ENCODE results near the gene TWF1.
"Not testable (repeated sequence)": the region's sequence is repeated elsewhere in the genome, so short reads cannot be mapped to it uniquely, and the experiment has no call there.

TWF1 gene

DNA sequence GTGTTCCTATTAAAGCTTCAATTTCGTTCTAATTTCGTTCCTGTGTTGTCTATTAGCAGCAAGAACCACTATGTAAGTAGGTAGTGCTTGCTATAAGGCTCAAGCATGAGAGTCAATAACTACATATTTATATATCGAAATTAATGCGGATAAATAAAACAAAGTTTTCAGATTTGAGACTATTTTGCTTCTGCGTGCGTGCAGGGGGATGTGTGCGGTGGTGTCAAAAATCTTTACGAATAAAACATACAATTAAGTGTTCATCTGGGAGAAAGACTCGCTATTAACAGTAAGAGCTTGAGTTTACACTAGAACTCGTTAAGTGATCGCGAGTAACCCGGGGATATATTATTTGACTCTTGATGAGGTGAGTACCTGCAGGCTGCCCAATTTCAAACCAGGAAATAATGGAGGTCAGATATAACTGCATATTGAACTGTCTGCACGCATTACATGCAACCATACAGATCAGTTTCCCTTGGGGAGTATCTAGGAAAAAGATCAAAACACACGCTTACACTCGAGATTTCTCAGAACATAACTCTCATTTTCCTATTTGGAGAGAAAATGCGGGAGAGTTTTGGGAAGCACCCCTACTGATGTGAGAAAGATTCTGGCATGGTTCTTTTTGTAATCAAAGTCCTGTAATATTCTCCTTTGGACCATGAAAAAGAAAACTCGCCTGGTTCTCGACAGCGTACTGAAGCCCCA, 813 bp downstream of the TWF1 start:
- no peak for DNase-seq (ENCODE audit: low read depth)

DNA sequence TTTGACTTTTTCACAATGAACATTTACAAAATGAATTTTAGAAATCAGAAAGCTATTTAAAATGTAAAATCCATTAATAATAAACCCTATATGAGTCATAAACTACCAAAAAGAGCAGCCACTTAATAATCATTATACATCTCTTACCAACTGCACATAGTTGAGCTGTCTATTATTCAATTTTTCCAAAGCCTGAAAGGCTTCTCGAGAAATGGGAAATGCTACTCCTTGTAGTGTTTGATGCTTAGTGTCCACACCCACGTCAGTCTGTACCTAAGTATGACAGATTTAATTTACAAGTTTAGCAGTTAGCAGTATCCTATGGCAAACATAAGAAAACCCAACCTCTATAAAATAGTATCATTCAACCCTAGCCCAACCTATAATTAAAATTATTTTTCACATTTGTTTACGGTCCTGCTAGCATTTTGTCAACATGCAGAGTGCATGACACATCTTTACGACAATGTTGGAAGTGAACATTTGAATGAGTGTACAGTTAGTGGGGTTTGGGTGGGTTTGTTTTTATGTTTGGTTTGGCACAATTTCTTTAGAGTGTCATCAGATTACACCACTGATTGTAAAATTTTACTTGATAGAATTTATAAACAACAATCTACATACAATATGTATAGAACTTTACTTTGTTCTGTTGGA, 8.4 kb downstream of the TWF1 start:
- DNase-seq (ENCODE audit: low read depth): no peak

DNA sequence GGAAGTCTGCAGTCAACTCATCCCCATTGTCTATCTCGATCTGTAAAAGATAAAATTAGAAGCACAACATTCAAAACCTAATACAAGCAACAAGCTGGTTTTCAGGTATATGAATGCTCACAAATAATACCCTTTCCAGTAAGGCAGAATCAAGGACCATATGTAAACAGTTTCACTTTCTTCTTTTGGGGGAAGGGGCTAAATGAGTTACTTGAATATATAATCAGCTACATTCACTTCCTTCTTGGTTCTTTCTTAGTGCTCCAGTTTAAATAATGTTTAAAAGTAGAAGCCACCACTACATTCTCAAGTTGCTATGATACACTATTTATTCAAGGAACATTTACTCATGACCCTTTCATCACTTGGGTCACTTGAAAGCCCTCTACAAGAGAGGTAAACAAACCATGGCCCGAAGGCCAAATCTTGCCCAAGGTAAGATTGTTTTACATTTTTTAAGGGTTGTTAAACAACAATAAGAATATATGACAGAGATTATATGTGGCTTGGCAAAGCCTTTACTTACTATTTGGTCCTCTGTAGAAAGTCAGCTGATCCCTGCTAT, 10.3 kb downstream of the TWF1 start:
- no peak for DNase-seq (ENCODE audit: low read depth)

DNA sequence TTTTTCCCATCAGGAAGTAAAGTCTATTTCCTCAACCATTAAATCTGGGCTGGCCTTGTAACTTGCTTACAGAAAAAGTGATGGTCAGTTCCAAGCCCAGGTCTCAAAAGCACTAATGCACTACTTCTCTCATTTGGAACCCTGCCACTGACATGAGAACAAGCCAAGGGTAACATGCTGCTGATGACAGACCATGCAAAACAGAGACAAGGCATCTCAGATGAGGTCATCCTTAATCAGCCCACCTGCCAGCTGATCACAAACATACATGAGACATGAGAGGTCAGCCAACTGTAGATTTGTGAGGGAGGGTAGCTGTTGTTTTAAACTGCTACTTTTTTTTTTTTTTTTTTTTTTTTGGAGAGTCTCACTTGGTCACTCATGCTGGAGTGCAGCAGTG, 16.2 kb downstream of the TWF1 start:
- no peak for DNase-seq (ENCODE audit: low read depth)

DNA sequence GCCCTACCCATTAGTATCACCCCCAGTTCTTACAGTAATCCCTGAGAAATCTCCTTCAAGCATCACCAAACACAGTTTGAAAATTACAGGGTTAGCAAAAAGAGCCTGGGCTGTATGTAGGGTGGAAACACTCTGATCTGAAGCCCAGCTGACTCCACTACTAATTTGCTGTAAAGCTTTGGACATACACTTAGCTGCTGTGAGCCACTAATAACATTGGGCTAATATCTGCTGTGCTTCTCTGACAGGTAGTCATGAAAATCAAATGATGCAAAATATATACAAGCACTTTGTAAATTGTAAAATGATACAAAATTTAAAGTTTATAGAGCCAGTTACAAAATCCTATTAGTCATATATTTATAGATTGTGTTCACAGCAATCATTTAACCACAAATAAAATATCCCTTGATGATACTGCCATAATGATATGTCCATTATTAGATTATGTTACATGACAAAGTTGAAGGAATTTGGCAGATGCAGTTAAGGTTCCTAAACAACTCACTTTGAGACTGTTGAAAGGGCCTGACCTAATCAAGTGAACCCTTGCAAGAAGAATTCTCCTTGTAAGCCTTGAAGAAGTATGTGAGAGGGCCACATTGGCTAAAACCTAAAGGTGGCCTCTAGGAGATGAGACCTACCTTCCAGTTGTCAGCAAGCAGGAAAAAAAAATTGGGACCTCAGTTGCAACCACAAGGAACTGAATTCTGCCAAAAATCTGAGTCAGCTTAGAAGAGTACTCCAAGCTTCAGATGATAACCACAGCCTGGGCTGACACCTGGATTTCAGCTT, 19.0 kb downstream of the TWF1 start:
- DNase-seq (ENCODE audit: low read depth): no peak

DNA sequence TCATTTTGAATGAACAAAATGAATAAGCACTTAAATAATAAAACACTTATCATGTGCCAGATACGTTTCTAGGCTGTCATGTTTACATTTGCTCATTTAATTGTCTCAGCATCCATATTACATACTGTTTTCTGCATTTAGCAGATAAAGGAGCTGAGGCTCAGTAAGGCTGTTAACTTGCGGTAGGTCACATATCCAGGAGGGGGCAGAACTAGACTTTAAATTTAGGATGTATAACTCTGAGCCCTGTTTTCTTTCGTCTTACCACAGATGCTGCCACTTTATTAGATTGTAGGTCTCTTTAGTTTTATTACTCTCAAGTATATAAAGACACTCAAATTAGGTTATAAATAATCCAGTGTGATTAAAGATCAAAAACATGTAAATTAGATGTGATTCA, 29.6 kb downstream of the TWF1 start:
- DNase-seq (ENCODE audit: low read depth): no peak

DNA sequence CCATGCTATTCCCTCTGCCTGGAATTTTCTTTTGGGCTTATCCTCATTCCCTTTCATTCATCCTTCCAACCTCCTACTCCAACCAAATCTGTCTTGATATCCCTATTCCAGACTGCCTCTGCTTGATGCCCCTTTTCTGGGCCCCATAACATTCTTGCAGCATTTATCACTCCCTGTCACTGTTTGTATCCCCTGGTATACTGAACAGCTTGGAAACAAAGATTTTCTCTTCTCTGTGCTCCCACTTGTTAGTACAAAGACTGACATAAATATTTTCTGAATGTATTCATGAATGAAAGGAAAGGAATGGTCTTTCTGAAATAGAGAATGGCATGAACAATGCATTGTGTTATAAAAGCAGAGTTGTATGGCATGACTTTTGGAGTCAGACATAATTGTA, 39.8 kb downstream of the TWF1 start:
- DNase-seq (ENCODE audit: low read depth): no peak

DNA sequence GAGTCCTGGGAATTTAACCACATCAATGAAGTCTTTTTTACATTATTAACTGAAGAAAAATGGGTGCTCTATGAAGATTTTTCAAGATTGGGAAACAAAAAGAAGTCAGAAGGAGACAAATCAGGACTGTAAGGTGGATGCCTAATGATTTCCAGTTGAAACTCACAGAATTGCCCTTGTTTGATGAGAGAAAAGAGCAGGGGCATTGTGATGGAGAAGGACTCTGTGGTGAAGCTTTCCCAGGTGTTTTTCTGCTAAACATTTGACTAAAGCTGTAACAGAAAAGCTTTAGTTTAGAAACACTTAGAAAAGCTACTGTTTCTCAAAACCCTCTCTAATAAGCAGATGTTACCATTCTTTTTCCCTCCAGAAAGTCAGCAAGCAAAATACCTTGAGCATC, 41.6 kb downstream of the TWF1 start:
- no peak for DNase-seq (ENCODE audit: low read depth)

DNA sequence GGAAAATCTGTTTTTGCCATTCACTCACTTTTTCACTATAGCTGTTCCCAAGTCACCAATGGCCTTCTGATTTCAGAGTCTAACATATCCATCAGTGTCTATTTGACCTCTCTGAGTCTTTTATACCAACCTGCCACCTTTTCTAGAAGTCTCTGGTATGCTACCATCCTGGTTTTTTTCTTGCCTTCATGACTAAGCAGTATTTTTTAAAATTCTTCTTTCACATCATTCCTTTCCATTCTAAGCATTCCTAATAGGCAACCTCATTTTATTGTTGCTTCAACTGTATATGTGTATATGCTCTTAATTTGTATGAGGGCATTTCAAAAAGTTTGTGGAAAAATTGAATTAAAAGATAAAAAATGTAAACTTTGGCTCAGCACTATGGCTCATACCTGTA, 42.3 kb downstream of the TWF1 start:
- DNase-seq (ENCODE audit: low read depth): no peak

DNA sequence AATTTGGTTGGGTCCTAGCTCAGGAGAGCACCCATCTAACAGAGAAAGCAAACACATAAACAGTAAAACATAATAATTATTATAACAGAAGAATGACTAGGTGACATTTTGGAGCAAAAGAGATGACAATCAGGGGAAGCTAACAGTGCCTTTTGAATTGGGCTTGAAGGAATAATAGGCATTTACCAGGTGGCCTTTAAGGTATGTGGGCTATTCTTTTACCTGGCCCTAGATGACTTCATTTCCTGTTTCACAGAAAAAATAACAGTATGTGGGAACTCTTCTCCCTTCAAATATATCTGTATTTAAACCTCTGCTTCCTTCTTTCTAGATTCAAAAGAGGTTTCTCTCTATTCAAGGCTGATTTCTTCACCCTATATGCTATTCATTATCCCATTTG, 43.5 kb downstream of the TWF1 start:
- no peak for DNase-seq (ENCODE audit: low read depth)

DNA sequence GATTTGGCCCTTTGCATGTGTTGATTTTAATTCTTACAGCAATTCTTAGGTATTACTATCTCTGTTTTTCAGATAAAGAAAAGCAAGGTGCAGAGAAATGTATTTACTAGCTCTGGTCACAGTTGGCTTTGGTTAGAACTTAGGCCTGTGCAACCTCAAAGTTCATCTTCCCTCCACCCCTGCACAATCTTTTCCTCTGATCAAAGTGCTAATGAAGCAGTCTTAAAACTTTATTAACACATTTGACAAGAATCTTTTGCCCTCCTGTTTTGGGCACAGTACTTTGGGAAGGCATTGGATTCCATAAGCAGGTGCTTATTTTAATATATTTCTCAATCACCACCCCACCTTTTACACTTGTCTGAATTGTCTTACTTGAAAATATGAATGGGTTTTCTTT, 44.6 kb downstream of the TWF1 start:
- DNase-seq (ENCODE audit: low read depth): no peak

DNA sequence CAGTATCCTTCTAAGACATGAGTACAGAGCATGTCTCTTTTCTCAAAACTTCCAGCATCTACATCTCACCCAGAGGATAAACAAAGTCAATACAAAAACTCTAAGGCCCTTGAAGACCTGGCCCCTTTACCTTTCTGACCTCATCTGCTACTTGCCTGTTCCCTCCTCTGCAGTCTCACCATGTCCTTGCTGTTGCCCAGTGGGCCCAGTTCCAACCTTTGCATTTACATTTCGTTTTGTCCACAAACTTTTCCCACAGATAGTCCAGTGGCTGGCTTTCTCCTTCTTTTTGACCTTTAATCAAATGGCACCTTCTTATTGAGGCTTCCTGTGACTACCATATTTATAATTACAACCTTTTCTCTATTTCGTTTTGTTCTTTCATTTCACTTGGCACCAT, 45.7 kb downstream of the TWF1 start:
- DNase-seq (ENCODE audit: low read depth): no peak

DNA sequence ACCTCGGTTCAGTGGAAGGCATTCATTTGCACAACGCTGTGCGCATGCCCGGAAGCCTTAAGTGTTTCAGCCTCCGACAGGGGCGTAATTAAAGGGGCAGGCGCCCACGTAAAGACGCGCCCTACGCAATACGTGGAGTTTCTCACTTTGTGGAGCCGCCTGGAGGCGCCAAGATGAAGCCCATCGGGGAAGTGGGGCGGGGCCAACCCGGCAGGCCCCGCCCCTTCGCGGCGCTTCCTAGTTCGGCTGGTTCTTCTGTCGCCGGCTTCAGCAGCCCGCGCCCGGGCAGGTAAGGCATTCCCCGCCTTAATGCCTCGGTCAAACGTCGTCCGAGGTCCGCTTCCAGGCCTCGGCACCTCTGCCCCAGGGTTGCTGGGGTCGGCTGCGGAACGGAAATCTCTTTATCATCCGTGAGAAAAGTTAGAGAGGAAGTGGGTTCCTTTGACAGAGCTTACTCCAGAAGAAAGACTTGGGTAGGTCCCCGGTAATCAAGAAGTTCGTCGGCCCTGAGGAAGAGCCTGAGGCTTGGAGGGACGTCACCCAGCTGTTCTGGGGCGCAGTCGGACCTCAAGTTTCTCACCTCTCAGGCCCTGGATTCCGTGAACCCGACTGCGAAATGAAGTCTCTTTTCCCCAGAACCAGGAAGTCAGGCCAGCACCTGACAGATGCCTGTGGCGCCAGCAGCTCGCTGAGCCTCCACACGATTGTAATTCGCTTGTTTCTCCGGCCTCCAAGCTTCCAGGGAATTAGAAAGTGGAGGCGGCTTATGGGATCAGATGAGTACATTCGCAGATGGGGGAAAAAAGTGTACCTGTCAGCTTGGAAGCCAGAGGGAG, 47.2 kb downstream of the TWF1 start, which contains the start of the genes IRAK4 and PUS7L:
Gene IRAK4 (plus strand): TSS at position 224 of the 836 bp plus-strand sequence. CDS start 9,161 bp downstream, outside the sequence.
Gene PUS7L (minus strand): TSS at position 63 of the 836 bp plus-strand sequence. CDS start 3,545 bp downstream, outside the sequence.
- DNase-seq (ENCODE audit: low read depth): peak; percentile 90

DNA sequence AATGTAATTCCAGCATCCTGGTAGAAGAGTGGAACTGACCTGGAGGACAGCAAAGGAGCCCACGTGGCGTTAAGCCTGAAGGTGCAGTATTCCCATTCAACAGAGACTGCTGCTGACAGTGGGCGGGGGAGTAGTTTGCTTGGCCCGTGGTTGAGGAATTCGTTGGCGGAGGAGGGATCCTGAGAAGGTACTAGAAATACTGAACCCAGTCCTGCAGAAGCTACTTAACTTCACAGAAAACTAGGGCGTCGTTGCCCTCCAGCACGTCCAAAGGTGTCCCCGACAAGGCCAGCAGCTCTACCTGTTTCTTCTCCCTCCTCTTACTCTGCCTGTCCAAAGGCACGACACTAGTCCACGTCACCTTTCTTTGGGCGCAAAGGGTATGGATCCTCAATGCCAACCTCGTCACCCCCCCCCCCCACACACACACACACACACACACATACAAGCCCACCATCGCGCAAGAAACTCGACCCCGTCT, 47.8 kb downstream of the TWF1 start:
- peak; percentile 13 for DNase-seq (ENCODE audit: low read depth)

DNA sequence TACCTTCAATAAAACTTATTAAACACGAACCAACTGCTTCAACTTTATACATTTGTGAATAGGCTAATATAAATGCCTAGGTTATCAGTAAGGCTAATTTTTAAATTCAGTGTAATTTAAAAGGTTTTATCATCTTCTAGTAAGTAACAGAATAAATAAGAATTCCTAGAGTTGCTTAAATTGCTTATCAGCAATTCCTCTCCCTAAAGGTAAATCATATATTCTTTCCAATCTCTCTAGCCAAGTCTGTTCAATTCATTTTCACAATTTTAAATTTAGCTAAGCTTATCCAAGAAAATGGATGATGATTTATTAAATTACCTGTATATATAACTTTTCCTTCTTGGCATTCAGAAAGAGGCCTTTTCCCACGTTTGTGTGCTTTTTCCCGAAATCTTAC, 52.1 kb downstream of the TWF1 start:
- DNase-seq (ENCODE audit: low read depth): no peak

DNA sequence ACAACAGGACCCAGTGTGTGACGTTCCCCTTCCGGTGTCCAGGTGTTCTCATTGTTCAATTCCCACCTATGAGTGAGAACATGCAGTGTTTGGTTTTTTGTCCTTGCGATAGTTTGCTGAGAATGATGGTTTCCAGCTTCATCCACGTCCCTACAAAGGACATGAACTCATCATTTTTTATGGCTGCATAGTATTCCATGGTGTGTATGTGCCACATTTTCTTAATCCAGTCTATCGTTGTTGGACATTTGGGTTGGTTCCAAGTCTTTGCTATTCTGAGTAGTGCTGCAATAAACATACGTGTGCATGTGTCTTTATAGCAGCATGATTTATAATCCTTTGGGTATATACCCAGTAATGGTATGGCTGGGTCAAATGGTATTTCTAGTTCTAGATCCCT, 54.8 kb downstream of the TWF1 start:
- DNase-seq (ENCODE audit: low read depth): not testable (repeated sequence)

DNA sequence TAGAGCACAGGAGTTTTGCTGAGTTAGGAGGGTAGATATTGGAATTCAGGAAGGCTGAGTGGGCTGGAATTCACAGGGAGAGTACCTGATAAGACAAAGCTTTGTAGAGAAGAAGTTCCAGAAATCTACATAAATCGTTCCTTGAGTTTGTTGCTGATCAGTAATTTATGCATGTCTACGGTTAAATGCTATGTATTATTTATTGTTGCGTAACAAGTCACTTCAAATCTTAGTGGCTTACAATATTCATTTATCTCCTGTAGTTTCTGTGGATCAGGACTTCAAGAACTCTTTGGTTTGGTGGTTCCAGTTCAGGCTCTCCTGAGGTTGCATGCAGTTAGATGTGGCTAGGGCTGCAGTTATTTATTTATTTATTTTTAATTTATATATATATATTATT, 55.3 kb downstream of the TWF1 start:
- no peak for DNase-seq (ENCODE audit: low read depth)

DNA sequence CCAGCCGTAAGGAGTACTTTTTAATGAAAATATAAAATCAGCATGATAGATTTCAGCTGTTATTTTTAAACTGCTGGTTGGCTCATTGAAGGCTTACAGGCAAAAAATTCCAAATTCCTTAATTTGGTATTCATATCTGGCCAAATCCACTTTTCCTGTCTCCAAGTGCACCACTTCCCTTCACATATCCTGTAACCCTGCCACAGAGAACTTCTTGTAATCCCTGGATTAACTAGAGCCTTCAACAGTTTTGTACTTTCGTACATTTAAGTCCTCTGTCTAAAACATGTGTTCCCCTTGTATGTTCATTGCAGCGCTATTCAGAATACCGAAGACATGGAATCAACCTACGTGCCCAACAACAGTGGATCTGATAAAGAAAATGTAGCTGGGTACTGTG, 57.1 kb downstream of the TWF1 start:
- no peak for DNase-seq (ENCODE audit: low read depth)

DNA sequence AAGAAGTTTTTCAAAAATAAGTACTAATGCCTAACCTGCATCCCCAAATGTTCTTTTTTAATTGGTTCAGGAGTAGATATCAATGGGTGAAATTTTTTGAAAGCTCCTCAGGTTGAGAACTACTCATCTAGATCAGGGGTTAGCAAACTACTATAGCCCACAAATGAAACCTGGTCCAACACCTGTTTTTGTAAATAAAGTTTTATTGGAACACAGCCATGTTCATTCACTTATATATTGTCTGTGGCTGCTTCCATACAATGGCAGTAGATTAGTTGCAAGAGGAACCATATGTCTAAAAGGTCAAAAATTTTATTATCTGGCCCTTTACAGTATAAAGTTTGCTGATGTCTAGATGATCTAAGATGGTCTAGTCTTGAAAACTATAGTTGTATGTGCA, 61.3 kb downstream of the TWF1 start:
- DNase-seq (ENCODE audit: low read depth): no peak

Measured in activated T-cell treated with anti-CD3 and anti-CD28 coated beads for 48 hours (primary cell).